CD4-positive, alpha-beta T cell treated with Interleukin-6 at 100 ng/mL for 8 hours (primary cell): ENCODE measurements around the gene LAPTM4A.

Experiments
- DNase-seq: peaks from one replicate; pipeline ENCODE4 v3.0.0-alpha.2; 2020; ENCODE audit warnings: mixed read lengths, low spot score

The LAPTM4A gene

GRCh38 chr2:20019747-20020146, 31.7 kb downstream of the LAPTM4A start:
- no peak for DNase-seq

- DNase-seq, result no peak
These were observed 32.8 kb downstream of the LAPTM4A start for GRCh38 chr2:20018601-20019152.

GRCh38 chr2:20016346-20016745, 35.1 kb downstream of the LAPTM4A start:
- DNase-seq, result no peak

- peak; percentile 25 for DNase-seq
These were observed 35.8 kb downstream of the LAPTM4A start for GRCh38 chr2:20015482-20016083.

GRCh38 chr2:20013126-20013849, 38.1 kb downstream of the LAPTM4A start:
- no peak for DNase-seq

- no peak for DNase-seq
These were observed 38.9 kb downstream of the LAPTM4A start, which contains the start of gene MATN3 for GRCh38 chr2:20012282-20013125. TSS of gene MATN3 (minus strand) at chr2:20012668. CDS start at chr2:20012631, 37 bp downstream.

- no peak for DNase-seq
These were observed 39.5 kb downstream of the LAPTM4A start for GRCh38 chr2:20012032-20012281.

GRCh38 chr2:20011276-20012031, 40.0 kb downstream of the LAPTM4A start:
- DNase-seq, result no peak

GRCh38 chr2:20008703-20009102, 42.7 kb downstream of the LAPTM4A start:
- no peak for DNase-seq

- no peak for DNase-seq
These were observed 45.4 kb downstream of the LAPTM4A start for GRCh38 chr2:20005891-20006470.

- no peak for DNase-seq
These were observed 46.3 kb downstream of the LAPTM4A start for GRCh38 chr2:20005067-20005627.

GRCh38 chr2:20001361-20001863, 50.0 kb downstream of the LAPTM4A start:
- DNase-seq, result no peak

- no peak for DNase-seq
These were observed 57.7 kb downstream of the LAPTM4A start for GRCh38 chr2:19993731-19994130.

- DNase-seq, result no peak
These were observed 59.5 kb downstream of the LAPTM4A start for GRCh38 chr2:19991895-19992294.

- no peak for DNase-seq
These were observed 61.1 kb downstream of the LAPTM4A start for GRCh38 chr2:19990416-19990728.

GRCh38 chr2:19989667-19990415, 61.6 kb downstream of the LAPTM4A start, which contains the start of gene WDR35:
TSS of gene WDR35 (minus strand) at chr2:19990105. CDS start at chr2:19990015, 90 bp downstream.
- DNase-seq, result peak; percentile 89

- no peak for DNase-seq
These were observed 62.1 kb downstream of the LAPTM4A start for GRCh38 chr2:19989342-19989666.

- no peak for DNase-seq
These were observed 62.8 kb downstream of the LAPTM4A start for GRCh38 chr2:19988600-19988999.

- DNase-seq, result no peak
These were observed 63.5 kb downstream of the LAPTM4A start for GRCh38 chr2:19987936-19988335.
